Epithelial cell of esophagus (primary cell): Measurements from ENCODE around the gene GRAMD4.

Experiments
- DNase-seq: peaks from one replicate; pipeline ENCODE4 v3.0.0; 2010; ENCODE audit warnings: low read depth
- H3K4me3 ChIP-seq: 2 replicates; pipeline ENCODE4 v1.5.1; 2011; ENCODE audit warnings: mild to moderate bottlenecking, low read length, control low read depth
- TF ChIP-seq, protein P1 (sequence below): IDR thresholded peaks from 2 replicates; pipeline ENCODE4 v1.5.1; 2011; ENCODE audit warnings: low read depth, mild to moderate bottlenecking, low read length, control low read depth, inconsistent platforms; ENCODE audit not compliant: insufficient read depth; ENCODE audit errors: missing control alignments

GRAMD4 gene

GRCh38 chr22:46726066-46726985, 106.1 kb downstream of the GRAMD4 start:
- no peak for DNase-seq
- TF ChIP-seq, protein P1, sequence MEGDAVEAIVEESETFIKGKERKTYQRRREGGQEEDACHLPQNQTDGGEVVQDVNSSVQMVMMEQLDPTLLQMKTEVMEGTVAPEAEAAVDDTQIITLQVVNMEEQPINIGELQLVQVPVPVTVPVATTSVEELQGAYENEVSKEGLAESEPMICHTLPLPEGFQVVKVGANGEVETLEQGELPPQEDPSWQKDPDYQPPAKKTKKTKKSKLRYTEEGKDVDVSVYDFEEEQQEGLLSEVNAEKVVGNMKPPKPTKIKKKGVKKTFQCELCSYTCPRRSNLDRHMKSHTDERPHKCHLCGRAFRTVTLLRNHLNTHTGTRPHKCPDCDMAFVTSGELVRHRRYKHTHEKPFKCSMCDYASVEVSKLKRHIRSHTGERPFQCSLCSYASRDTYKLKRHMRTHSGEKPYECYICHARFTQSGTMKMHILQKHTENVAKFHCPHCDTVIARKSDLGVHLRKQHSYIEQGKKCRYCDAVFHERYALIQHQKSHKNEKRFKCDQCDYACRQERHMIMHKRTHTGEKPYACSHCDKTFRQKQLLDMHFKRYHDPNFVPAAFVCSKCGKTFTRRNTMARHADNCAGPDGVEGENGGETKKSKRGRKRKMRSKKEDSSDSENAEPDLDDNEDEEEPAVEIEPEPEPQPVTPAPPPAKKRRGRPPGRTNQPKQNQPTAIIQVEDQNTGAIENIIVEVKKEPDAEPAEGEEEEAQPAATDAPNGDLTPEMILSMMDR: no peak

DNA sequence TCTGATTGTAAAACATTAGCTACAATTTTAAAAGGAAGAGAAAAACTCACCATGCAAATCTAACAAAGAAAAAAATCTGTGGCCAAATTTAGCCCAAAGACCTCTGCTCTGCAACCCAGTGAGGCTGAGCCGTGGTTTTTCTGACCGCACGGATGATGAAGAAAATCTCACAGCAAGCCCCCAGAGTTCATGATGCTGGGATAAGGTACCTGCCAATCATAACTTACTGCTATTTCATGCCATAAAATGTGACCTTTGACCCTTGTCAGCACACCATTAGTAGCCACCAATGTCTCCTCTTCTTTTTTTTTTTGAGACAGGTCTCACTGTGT, 106.8 kb downstream of the GRAMD4 start:
- no peak for DNase-seq
- H3K4me3 ChIP-seq: no peak overlapping the region
- TF ChIP-seq, protein P1: no peak

More at GRCh38 chr22:46726066-46726985, 106.1 kb downstream of the GRAMD4 start:
- no peak overlapping the region for H3K4me3 ChIP-seq

DNA sequence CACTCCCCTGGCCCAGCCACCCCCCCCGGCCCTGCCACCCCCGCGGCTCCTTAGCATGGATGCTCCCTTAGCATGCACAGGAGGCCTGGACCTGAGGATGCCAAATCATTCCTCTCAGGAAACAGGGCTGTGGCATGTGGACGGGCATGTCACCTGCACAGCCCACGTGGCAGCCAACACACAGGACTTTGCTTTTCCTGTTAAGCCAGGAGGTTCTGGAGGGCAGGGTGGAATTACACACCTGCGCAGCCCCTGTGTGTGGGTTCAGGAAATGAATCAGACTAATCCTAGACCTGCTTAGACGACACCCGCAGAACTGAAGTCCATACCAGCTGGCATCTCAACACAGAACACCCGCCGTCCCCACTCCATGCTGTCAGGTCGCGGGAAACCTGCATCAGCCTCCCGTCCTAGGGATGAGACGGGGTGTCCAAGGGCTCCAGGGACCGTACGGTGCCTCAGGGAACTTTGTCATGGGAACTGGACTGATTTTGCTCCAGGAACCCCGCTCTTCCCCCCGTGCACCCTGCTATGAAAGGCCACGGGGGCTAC, 107.7 kb downstream of the GRAMD4 start:
- no peak overlapping the region for H3K4me3 ChIP-seq
- peak; percentile 39 for DNase-seq
- TF ChIP-seq, protein P1: no peak

GRCh38 chr22:46728470-46728869, 108.3 kb downstream of the GRAMD4 start:
- TF ChIP-seq, protein P1: no peak
- DNase-seq: no peak
- H3K4me3 ChIP-seq: no peak overlapping the region
